GM12875 (cell line): ENCODE data around the gene DDX50.

Source experiments
- H3K4me3 ChIP-seq: one replicate; pipeline ENCODE4 v1.5.1; 2011; ENCODE audit warnings: low read depth, low read length, control low read depth
- CTCF ChIP-seq: IDR thresholded peaks from 2 replicates; pipeline ENCODE4 v1.5.1; 2011; ENCODE audit warnings: low read depth, mild to moderate bottlenecking, control low read depth, inconsistent platforms, low read length, moderate library complexity, borderline replicate concordance; ENCODE audit not compliant: insufficient read depth

The DDX50 gene

GRCh38 chr10:68878496-68878895 lies 22.6 kb upstream of the DDX50 start:
- TF ChIP-seq CTCF, result no peak
- H3K4me3 ChIP-seq, result no peak overlapping the region

- H3K4me3 ChIP-seq, result no peak overlapping the region
- no peak for TF ChIP-seq CTCF
Measured at GRCh38 chr10:68879628-68880027, 21.5 kb upstream of the DDX50 start.

- no peak for TF ChIP-seq CTCF
Measured at GRCh38 chr10:68880181-68880580, 20.9 kb upstream of the DDX50 start.

GRCh38 chr10:68895041-68895440 lies 6.1 kb upstream of the DDX50 start:
- no peak for TF ChIP-seq CTCF

More at GRCh38 chr10:68880181-68880580, 20.9 kb upstream of the DDX50 start:
- H3K4me3 ChIP-seq, result no peak overlapping the region

GRCh38 chr10:68897336-68897741 lies 3.8 kb upstream of the DDX50 start:
- TF ChIP-seq CTCF, result peak; percentile 30; the same call in 1 of the 2 replicates
- H3K4me3 ChIP-seq, result no peak overlapping the region

More at GRCh38 chr10:68895041-68895440, 6.1 kb upstream of the DDX50 start:
- no peak overlapping the region for H3K4me3 ChIP-seq

- no peak overlapping the region for H3K4me3 ChIP-seq
- no peak for TF ChIP-seq CTCF
Measured at GRCh38 chr10:68899186-68899745, 1.8 kb upstream of the DDX50 start.

- H3K4me3 ChIP-seq, result peak overlapping the region; percentile 65
- TF ChIP-seq CTCF, result no peak
Measured at GRCh38 chr10:68900427-68901104, 549 bp upstream of the DDX50 start.
